Measurements from ENCODE around the gene CCDC69. TPM values are rescaled to one million over a fixed set of nuclear protein-coding genes. Genes with fewer than 3 reads are reported as not detected.

Gene CCDC69
- total RNA-seq, 2 donors from 2014 or later = 34.8 to 44.8 TPM

DNA sequence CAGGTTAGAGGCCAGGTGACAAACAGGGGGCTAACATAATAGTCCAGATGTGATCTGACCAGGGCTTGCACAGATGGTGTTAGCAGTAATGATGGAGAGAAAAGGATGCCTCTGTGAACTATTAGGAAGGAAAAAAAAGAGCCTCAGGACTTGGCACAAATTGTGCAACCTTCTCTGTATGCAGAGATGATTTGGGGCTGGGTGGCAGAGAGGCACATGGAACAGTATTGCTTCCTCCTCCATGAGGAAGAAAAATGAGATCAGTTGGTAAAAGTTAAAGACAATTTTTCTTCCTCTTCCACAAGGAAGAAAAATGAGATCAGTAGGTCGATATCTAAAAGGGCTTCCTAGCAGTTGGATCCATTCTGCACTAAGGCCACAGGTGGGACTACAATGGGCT, 52.4 kb downstream of the CCDC69 start:
- H3K4me1 ChIP-seq = peaks cover 8% of the 10 kb centered on the region
- H3K9me3 ChIP-seq = no peaks in the 10 kb centered on the region
- intact Hi-C loops (cut with DNase I) = no loop called here
- H3K4me3 ChIP-seq = no peak overlapping the region
- DNase-seq (no peak), ATAC-seq (no peak)
- TF ChIP-seq, protein P1, sequence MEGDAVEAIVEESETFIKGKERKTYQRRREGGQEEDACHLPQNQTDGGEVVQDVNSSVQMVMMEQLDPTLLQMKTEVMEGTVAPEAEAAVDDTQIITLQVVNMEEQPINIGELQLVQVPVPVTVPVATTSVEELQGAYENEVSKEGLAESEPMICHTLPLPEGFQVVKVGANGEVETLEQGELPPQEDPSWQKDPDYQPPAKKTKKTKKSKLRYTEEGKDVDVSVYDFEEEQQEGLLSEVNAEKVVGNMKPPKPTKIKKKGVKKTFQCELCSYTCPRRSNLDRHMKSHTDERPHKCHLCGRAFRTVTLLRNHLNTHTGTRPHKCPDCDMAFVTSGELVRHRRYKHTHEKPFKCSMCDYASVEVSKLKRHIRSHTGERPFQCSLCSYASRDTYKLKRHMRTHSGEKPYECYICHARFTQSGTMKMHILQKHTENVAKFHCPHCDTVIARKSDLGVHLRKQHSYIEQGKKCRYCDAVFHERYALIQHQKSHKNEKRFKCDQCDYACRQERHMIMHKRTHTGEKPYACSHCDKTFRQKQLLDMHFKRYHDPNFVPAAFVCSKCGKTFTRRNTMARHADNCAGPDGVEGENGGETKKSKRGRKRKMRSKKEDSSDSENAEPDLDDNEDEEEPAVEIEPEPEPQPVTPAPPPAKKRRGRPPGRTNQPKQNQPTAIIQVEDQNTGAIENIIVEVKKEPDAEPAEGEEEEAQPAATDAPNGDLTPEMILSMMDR (IDR thresholded peaks at IDR 0.05) = no peak
- TF ChIP-seq POLR2A (IDR thresholded peaks at IDR 0.05) = no peak
- H3K36me3 ChIP-seq (replicated peaks in 1 of 2; ENCODE audit: insufficient read depth in 1 of 2, low read depth in 2 of 2) = no peaks in the 10 kb centered on the region
- no peaks in the 10 kb centered on the region for H3K27me3 ChIP-seq
- H3K27ac ChIP-seq = no peak overlapping the region
- 31 to 66% methylated on average over 1 of the region's 1 CpG for WGBS, 2 donors

DNA sequence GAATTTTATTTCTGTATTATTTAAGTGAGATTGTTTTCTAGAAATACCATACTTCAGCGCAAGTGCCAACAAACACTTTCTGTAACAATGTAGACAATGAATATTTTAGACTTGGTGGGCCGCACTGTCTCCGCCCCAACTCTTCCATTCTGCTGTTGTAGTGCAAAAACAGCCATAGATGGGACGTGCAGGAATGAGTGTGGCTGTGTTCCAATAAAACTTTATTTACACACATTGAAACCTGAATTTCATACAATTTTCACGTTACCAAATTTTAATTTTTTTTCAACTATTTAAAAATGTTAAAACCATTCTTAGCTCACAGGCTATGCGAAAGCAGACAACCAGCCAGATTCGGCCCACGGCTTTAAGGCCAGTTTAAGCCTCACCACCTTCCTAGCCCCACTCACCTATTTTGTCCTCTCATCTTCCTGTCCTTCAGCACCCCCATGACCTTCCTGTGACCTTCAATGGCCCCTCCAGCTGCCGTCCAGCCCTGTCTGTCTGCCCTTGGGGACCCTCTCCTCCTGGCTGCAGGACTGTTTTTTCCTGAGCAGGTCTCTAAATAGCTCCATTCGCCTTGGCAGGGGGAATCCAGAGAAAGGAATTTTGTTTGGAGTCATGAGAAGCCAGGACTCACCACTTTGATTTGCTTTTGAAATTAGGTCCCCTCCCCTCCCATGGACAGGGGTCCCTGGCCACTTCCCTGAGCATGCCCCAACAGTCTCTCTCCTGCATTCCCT, 55.1 kb downstream of the CCDC69 start:
- ATAC-seq = no peak
- no peaks in the 10 kb centered on the region for H3K9me3 ChIP-seq
- peaks cover 14% of the 10 kb centered on the region for H3K4me1 ChIP-seq
- DNase-seq = no peak
- 80 to 83% methylated on average over 10 of the region's 10 CpGs for WGBS, 2 donors
- TF ChIP-seq POLR2A (IDR thresholded peaks at IDR 0.05) = no peak
- TF ChIP-seq, protein P1 (IDR thresholded peaks at IDR 0.05) = no peak
- H3K27ac ChIP-seq = no peak overlapping the region
- no peaks in the 10 kb centered on the region for H3K36me3 ChIP-seq (replicated peaks in 1 of 2; ENCODE audit: insufficient read depth in 1 of 2, low read depth in 2 of 2)
- intact Hi-C loops (cut with DNase I) = no loop called here
- H3K4me3 ChIP-seq = no peak overlapping the region
- no peaks in the 10 kb centered on the region for H3K27me3 ChIP-seq

DNA sequence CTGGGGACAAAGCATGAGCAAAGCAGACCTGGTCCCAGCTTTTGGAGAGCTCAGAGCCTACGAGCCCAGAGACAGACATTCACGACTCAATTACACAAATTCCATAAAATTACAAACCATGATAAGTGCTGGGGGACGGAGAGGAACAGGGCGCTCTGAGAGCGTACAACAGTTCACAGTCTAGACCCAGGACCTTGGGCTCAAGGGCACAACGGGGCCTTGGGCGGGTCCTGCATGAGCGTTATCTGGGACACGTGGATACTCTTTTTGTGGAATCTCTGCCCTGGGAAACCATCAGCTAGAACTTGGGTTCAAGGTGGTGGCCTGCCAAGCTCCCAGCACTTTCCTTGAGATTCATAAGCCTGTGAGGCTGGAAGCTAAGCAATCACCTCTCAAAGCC, 56.9 kb downstream of the CCDC69 start:
- 55 to 67% methylated on average over 4 to 9 of the region's 9 CpGs for WGBS, 2 donors
- intact Hi-C loops (cut with DNase I) = no loop called here

DNA sequence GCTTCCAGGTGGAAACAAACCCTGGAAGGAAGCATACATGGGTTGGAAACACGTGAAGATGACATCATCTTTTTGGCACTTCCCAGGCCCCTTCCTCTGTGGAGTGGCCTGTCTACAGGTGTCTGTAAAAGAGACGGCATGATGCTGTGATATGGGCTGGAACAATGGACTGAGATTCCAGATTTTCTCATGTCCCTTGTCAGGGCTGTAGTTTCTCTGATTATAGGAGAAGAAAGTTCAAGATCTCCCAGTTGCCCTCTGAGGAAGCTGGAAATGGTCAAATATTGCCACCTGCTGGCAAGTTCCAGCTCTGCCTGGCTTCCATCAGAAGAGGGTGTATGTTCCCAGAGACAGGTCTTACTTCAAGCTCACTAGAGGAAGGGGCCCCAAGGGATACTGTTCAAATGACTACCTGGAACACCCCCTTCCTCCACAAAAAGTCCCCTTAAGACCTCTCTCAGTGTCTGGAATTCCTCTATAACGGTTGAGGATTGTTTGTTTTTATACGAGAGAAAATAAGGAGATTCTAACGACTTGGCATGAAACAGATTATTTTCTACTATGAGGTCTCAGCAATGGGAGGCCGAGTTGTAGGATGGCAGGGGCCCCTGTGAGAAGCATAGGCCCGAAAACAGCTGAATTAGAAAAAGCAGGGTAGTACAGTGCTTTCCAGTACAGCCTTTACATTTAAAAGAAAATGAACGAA, 59.1 kb downstream of the CCDC69 start:
- TF ChIP-seq, protein P1 (IDR thresholded peaks at IDR 0.05) = peak; percentile 77 to 93 (median 91)
- no peak for TF ChIP-seq POLR2A (IDR thresholded peaks at IDR 0.05)
- Histone ChIP-seq H3K27me3 (no peaks in the 10 kb centered on the region), H3K4me3 (no peak overlapping the region), H3K4me1 (peaks cover 14% of the 10 kb centered on the region), H3K27ac (no peak overlapping the region), H3K9me3 (no peaks in the 10 kb centered on the region), H3K36me3 (replicated peaks in 1 of 2; ENCODE audit: insufficient read depth in 1 of 2, low read depth in 2 of 2) (no peaks in the 10 kb centered on the region)
- DNase-seq (peak; percentile 80 to 83 (median 83)), ATAC-seq (peak; percentile 93)
- WGBS, 2 donors = 27 to 29% methylated on average over 8 of the region's 8 CpGs
- intact Hi-C loops (cut with DNase I) = loop anchor here (5.0 kb wide), 1 partner anchor 38 kb away; no protein-coding TSS in a partner anchor

More for the DNA sequence above, 56.9 kb downstream of the CCDC69 start:
- peak in 1 of 4 donors; percentile 16 for DNase-seq
- TF ChIP-seq POLR2A (IDR thresholded peaks at IDR 0.05) = no peak
- TF ChIP-seq, protein P1 (IDR thresholded peaks at IDR 0.05) = no peak
- Histone ChIP-seq H3K4me3 (no peak overlapping the region), H3K9me3 (no peaks in the 10 kb centered on the region), H3K27ac (no peak overlapping the region), H3K36me3 (replicated peaks in 1 of 2; ENCODE audit: insufficient read depth in 1 of 2, low read depth in 2 of 2) (no peaks in the 10 kb centered on the region), H3K27me3 (no peaks in the 10 kb centered on the region), H3K4me1 (peaks cover 14% of the 10 kb centered on the region)
- no peak for ATAC-seq

Data from body of pancreas (tissue), 4 donors.